SU-DHL-6 (cell line): ENCODE data around the gene KLK15.

Experiments used
- H2AFZ ChIP-seq: fragments of 200-600 bp; sonication (generic); 2 replicates; pipeline ENCODE4 v1.6.1; 2014; ENCODE audit warnings: low read depth, mild to moderate bottlenecking, moderate library complexity, mixed read lengths, antibody characterized with exemption, low read length; ENCODE audit not compliant: severe bottlenecking
- H3F3A ChIP-seq: fragments of 200-600 bp; shearing (Covaris generic); 2 replicates; pipeline ENCODE4 v1.6.0; 2016; ENCODE audit warnings: antibody characterized with exemption, mild to moderate bottlenecking; ENCODE audit not compliant: insufficient read depth
- H3K27ac ChIP-seq: fragments of 200-600 bp; sonication (generic); 2 replicates; pipeline ENCODE4 v1.5.1; 2016; ENCODE audit warnings: low read depth, mild to moderate bottlenecking, low read length, moderate library complexity, mixed read lengths
- H3K27me3 ChIP-seq: fragments of 200-600 bp; sonication (generic), shearing (Covaris generic); 2 replicates; pipeline ENCODE4 v1.6.0; 2014; ENCODE audit warnings: mild to moderate bottlenecking, low read length
- H3K36me3 ChIP-seq: fragments of 200-600 bp; sonication (generic); 2 replicates; pipeline ENCODE4 v1.6.1; 2014; ENCODE audit warnings: mild to moderate bottlenecking, low read length, mixed read lengths
- H3K4me2 ChIP-seq: fragments of 300-600, 200-600 bp; shearing (Covaris generic), sonication (generic); 2 replicates; pipeline ENCODE4 v1.6.0; 2014; ENCODE audit warnings: low read length, low read depth, mild to moderate bottlenecking; ENCODE audit not compliant: poor library complexity, severe bottlenecking
- H3K4me3 ChIP-seq: fragments of 200-600 bp; sonication (generic); 2 replicates; pipeline ENCODE4 v1.5.1; 2014; ENCODE audit warnings: antibody characterized with exemption, low read length, mild to moderate bottlenecking, mixed read lengths; ENCODE audit not compliant: insufficient read depth, poor library complexity, severe bottlenecking
- H3K79me2 ChIP-seq: fragments of 200-600 bp; sonication (generic); 2 replicates; pipeline ENCODE4 v1.6.1; 2014; ENCODE audit warnings: mild to moderate bottlenecking, low read length, moderate library complexity; ENCODE audit not compliant: insufficient read depth
- H3K9ac ChIP-seq: fragments of 200-600 bp; sonication (generic); 2 replicates; pipeline ENCODE4 v1.7.0; 2014; ENCODE audit warnings: mild to moderate bottlenecking, low read length
- H3K9me2 ChIP-seq: fragments of 200-600 bp; sonication (generic); replicated peaks from 2 replicates; pipeline ENCODE4 v1.6.1; 2014; ENCODE audit warnings: low read length; ENCODE audit not compliant: insufficient read depth
- H3K9me3 ChIP-seq: fragments of 200-600 bp; sonication (generic); 2 replicates; pipeline ENCODE4 v1.6.1; 2014; ENCODE audit warnings: low read length, mixed read lengths; ENCODE audit not compliant: insufficient read depth
- H4K20me1 ChIP-seq: fragments of 200-600 bp; sonication (generic); 2 replicates; pipeline ENCODE4 v1.6.1; 2014; ENCODE audit warnings: low read depth, mild to moderate bottlenecking, antibody characterized with exemption, low read length, moderate library complexity, mixed read lengths
- CTCF ChIP-seq: fragments of 200-600 bp; sonication (generic); IDR thresholded peaks from one replicate; pipeline ENCODE4 v1.5.1; 2017; ENCODE audit warnings: antibody characterized with exemption, mild to moderate bottlenecking, low read length, moderate library complexity; ENCODE audit not compliant: insufficient read depth, poor library complexity, severe bottlenecking
- EZH2phosphoT487 ChIP-seq: fragments of 200-600 bp; sonication (generic), shearing (Covaris generic); conservative IDR thresholded peaks from 2 replicates; pipeline ENCODE4 v1.6.1; 2018; ENCODE audit warnings: mild to moderate bottlenecking, antibody characterized with exemption, low read length, moderate library complexity, mixed read lengths

Gene KLK15

GRCh38 chr19:50808856-50809255 lies 24.5 kb downstream of the KLK15 start:
- Histone ChIP-seq H3K9ac (no peak overlapping the region), H3F3A (no peaks in the 10 kb centered on the region), H3K4me2 (no peak overlapping the region), H4K20me1 (no peaks in the 10 kb centered on the region), H3K9me2 (no peaks in the 10 kb centered on the region), H3K4me3 (no peak overlapping the region), H3K36me3 (no peaks in the 10 kb centered on the region; the same call in 1 of the 2 replicates), H3K79me2 (peaks cover 6% of the 10 kb centered on the region), H3K27me3 (no peaks in the 10 kb centered on the region), H3K9me3 (no peaks in the 10 kb centered on the region), H2AFZ (no peak overlapping the region), H3K27ac (no peak overlapping the region)
- TF ChIP-seq CTCF (no peak), EZH2phosphoT487 (no peak)

DNA sequence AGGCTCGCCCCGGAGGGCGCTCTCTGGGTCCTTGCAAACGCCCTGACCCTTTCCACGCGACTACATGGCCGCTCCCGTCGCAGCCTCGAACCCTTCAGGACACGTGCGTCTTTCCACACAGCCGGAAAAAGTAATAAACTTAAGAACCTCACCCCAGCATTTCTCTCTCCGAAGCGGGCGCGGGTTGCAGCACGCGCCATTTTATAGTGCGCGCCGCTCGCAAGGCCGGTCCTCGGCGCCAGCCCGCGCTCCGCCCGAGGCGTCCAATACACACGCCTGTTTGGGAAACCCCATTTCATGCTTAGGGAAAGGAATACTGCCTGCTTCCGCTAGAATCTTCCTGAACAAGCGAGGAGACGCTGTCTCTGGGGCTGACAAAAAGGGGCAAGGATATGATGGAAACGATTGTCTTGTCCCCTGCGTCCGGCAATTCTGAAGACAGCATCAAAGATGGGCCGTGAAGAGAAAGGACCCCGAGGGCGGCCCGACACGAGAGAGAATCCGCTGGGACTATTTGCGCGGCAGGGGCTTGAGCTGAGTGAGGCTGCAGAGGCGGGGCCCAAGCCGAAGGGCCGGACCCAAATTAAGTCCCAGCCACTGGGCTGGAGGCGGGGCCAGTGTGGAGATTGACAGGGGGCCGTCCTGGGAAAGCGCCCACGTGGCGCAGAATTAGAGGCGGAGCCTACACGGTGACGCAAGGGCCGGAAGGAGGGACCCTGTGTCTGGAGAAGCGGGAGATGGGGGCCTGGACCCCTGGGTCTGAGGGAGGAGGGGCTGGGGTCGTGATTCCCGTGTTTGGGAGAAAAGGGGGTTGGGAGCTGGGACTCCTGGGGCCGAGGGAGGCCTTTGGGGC lies 28.7 kb downstream of the KLK15 start:
- H3K9me2 ChIP-seq = no peaks in the 10 kb centered on the region
- H3K27me3 ChIP-seq = no peaks in the 10 kb centered on the region
- H3K4me3 ChIP-seq = peak overlapping the region; percentile 97
- H4K20me1 ChIP-seq = peaks cover 24% of the 10 kb centered on the region
- H3K79me2 ChIP-seq = peaks cover 41% of the 10 kb centered on the region
- peaks cover 20% of the 10 kb centered on the region for H3F3A ChIP-seq
- H3K36me3 ChIP-seq = peaks cover 21% of the 10 kb centered on the region
- TF ChIP-seq CTCF (no peak), EZH2phosphoT487 (no peak)
- H3K27ac ChIP-seq = peak overlapping the region; percentile 86
- peak overlapping the region; percentile 39 for H2AFZ ChIP-seq
- peak overlapping the region; percentile 97 for H3K9ac ChIP-seq
- H3K9me3 ChIP-seq = no peaks in the 10 kb centered on the region
- peak overlapping the region; percentile 62 for H3K4me2 ChIP-seq

GRCh38 chr19:50803633-50804419 lies 29.5 kb downstream of the KLK15 start:
- Histone ChIP-seq H3K9me3 (no peaks in the 10 kb centered on the region), H2AFZ (no peak overlapping the region), H3K4me2 (peak overlapping the region; percentile 62), H3K79me2 (peaks cover 43% of the 10 kb centered on the region), H3K27ac (peak overlapping the region; percentile 86), H3K4me3 (peak overlapping the region; percentile 97), H4K20me1 (peaks cover 27% of the 10 kb centered on the region), H3K27me3 (no peaks in the 10 kb centered on the region), H3F3A (peaks cover 20% of the 10 kb centered on the region), H3K9ac (peak overlapping the region; percentile 97), H3K9me2 (no peaks in the 10 kb centered on the region), H3K36me3 (peaks cover 21% of the 10 kb centered on the region)
- no peak for TF ChIP-seq CTCF
- no peak for TF ChIP-seq EZH2phosphoT487
